ENCODE measurements around the gene GNE.
"Not testable (repeated sequence)": the region's sequence is repeated elsewhere in the genome, so short reads cannot be mapped to it uniquely, and the experiment has no call there.

The GNE gene

DNA sequence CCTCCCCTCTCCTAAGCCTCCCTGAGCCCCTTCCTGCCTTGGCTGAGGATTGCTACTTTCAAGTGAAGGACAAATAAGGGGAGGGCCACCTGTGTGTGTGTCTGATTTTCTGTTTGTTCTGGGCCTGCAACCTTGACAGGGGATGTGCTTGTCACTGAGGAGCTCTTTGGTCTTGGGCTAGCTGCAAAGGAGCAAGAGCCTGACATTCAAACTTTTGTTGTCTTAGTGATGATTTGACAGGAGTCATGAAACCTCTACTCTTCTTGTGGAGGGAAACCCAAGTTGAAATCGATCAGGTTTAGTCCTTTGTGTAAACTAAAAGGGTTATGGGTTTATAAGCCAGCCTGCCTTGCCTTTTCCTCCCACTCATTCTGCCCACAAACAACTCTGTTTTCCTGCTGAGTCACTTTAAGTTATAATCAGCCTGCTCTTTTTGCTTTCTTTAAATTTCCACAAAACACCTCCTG lies 50.7 kb downstream of the GNE start:
- no peak for DNase-seq

DNA sequence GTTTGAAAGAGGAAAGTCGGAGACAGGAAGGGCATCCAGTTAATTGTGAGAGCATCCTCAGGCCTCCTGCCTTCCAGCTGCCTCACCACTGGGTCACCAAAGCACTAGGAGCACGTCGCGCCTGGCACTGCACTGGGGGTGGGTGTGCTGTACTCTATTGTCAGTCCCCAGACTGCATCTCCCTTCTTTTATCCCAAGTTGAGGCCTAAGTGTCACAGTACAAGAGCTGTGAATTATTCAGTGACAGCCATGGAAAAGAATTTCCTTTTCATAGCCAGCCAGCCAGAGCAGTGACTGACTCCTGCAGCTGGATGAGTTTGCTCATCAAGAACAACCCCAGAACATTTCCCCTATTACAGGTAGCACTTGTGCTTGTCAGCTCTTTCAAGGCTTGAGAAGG lies 51.2 kb downstream of the GNE start:
- no peak for DNase-seq

DNA sequence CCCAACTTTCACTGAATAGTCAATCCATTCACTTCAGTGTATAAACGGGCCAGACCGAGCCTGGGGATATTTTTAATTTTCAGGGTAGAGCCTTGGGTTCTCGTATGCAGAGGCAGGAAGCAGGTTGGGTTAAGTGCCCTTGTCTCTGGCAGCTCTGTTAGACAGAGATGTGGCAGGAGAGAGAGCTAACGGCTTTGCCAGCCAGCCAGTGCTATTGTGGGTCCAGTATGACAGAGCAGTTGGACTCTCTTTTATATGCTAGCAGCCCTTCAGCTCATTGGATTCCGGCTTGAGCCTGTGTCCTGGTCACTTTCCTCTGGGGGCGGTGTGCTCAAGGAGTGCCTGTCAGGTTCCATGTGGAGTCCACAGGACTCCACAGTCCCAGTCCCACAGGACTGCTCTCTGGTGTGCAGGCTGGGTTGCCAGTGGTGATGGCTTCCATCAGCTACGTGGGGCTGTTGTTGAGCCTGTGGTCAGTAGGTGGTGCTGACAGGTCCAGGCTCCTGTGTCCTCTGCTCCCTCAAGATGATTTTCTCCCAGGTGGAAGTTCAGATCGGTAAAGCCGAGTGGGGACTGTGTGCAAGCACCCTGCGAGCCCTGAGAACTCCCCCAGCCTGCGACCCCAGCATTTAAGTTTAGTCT lies 53.2 kb downstream of the GNE start:
- no peak for DNase-seq

DNA sequence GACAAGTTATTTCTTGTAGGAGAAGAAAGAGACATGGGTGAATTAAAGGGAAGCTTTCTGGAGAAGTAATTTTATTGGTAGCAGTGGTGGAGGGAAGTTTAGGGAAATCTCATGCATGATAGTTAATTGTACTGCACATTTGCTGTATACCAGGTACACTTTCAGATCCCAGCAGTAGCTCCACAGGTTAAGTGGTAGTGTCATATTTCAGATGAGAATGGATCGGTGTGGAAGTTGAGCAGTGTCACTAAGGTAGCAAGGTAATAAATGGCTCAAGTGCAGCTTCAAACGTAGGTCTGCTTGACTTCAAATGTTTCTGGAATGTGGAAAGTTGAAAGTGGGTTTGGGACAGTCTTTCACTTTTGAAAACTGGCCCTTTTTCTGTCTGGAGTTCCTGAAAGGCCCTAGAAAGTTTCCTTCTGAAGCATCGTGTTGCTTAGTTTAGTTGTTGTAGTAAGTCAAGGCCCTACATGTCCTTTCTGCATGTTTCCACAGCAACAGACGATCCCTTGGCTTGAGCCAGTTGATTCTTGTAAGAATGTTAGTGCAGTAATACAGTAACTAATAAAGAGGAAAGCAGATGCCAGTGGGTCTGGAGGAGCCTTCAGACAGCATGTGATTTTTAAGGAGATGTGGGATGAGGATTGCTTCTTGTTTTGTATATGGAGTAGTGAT lies 63.8 kb downstream of the GNE start:
- DNase-seq = no peak

DNA sequence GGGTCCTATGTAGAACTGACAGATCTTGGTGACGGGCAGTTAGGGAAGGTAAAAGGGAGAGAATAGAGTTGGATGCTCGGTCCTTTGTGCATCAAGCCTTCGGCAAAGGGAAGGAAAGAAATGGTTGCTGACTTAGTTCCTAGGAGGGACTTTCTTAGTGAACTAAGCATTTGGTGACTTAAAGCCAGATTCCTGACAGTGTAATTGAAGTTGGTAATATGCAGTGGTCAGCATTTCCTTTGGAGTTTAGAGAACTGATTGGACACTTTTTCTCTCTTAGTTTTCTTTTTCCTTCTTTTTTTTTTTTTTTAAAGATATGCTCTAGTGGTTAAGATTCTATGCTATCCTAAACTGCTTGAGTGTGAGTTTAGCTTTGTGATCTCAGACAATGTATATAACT lies 65.2 kb downstream of the GNE start:
- no peak for DNase-seq

DNA sequence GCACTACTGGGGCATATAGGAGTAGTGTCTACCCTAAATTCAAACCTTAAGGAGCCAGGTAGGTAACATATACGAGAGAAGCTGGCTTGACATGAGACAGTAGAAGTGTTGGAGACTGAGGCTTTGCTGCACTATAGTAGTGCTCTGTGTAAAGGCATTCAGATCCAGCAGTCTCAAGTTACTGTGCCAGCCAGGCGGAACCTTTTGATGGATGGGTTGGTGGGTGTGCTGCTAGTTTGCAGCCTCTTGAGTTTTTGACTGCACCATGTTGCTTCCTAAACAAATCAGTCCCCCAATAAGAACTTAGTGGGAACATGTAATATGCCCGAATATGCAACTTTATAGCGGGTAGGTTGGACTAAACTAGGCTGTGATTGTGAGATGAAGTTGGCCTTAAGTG lies 66.1 kb downstream of the GNE start:
- DNase-seq = no peak

DNA sequence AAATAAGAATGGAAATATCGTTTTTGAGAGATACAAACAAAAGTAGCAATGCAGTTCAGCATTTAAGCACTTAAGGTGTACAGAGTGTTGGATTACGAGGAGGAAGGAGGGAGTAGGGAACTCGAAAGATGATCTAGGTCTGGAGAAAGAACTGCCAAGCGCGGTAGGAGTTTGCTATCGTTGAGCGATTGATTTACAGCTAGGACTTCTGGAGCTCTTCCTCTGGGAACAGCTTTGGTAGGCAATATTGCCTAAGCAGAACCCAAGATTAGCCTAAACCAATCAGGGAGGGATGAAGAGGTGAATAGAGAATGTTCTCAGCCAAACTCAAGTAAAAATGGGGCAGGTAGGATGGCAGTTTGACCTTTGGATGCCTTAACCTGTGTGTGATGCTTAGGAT lies 66.6 kb downstream of the GNE start:
- no peak for DNase-seq

DNA sequence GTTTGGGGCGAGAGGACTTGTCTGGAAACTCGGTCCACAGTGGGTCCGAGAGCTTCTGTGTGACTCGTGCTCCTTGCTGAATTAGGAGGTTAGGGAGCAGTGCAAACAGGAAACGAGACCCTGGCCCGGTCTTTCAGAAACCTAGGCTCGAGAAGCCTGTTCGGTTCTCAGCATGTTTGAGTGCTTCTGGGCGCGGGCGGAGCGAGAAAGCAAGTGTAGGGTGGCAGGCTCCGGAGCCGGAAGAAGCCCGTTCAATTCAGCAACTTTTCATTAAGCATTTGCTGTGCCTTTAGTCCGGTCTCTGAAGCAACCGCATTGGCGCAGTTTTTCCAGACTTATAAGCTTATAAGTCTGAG lies 67.0 kb downstream of the GNE start:
- peak; percentile 40 to 43 for DNase-seq

DNA sequence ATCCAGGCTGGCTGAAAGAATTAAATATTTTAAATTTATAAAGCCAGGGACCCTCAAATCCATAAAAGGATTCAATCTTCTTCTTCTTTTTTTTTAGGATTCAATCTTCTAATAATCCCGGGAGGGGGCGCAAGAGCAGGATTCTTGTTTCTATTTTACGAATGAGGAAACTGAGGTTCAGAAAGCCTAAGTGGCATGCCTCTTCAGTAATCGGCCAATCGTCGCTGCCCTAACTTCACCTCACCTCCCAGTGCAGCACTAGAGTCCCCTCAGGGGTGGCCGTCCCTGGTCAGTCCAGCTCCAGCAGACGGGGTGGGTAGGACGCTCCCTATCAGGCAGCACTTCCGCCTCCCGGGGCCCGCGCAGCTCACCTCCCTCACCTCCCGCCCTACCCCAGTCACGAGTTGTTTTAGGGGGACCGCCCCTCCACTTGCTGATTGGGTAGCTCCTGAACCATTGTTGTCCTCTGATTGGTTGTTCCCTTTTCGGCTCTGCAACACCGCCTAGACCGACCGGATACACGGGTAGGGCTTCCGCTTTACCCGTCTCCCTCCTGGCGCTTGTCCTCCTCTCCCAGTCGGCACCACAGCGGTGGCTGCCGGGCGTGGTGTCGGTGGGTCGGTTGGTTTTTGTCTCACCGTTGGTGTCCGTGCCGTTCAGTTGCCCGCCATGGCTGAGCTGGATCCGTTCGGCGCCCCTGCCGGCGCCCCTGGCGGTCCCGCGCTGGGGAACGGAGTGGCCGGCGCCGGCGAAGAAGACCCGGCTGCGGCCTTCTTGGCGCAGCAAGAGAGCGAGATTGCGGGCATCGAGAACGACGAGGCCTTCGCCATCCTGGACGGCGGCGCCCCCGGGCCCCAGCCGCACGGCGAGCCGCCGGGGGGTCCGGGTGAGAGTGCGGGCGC lies 67.6 kb downstream of the GNE start, which contains the start of gene CLTA:
CLTA (plus strand) TSS at position 534 of the 902 bp plus-strand sequence; CDS start at position 670, 136 bp downstream.
- DNase-seq = peak; percentile 85 to 94

DNA sequence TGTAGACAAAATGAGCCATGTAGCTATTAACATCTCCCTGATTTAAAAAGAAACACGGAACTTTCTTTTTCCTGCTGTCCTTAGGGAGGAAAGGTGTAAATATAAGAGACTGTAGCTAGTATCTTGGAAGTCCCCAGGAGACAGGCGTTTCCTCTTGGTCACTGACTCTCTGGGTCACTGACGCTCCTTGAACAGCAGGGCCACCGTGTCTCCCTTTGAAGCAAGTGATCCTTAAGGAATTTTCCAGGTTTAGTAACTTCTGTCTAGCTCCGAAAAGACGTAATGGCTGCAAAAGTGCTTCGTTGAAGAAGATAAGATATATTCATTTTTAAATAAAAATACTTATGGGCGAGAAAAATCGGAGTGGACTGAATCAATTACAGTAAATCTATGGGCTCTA lies 68.3 kb downstream of the GNE start:
- DNase-seq = no peak

DNA sequence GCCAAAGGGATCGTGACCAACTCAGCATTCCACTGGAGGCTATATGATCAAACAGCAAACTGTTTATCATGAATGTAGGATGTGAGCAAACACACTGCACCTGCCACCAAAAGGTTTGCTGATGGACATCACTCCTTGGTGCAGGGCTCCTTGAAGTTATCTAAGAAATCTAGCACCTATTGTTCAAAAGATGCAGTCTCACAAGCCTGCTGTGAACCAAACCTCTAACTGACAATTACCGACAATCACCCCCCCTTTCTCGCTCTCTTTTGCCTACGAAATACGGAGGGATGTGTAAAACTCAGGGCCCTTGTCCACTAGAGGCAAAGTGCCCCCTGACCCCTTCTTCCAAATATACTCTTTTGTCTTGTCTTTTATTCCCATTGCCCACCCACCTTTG lies 70.0 kb downstream of the GNE start:
- no peak for DNase-seq

DNA sequence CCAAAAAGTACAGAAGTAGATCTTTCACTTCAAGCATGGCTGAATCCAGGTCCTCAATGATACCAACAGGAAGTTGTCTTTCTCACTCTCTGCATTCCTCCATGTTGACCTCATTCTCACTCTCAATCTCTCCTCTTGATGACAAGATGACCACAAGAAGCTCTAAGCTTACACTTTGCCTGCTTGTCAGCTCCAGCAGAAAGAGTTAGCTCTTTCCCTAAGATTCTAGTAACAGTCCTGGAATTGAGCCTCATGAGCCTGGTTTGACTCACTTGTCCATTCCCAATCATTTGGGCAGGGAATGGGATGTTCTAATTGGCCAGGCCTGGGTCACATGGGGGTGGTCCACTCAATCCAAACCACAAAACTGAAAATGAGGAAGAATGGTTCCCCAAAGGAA lies 70.8 kb downstream of the GNE start:
- DNase-seq = no peak

DNA sequence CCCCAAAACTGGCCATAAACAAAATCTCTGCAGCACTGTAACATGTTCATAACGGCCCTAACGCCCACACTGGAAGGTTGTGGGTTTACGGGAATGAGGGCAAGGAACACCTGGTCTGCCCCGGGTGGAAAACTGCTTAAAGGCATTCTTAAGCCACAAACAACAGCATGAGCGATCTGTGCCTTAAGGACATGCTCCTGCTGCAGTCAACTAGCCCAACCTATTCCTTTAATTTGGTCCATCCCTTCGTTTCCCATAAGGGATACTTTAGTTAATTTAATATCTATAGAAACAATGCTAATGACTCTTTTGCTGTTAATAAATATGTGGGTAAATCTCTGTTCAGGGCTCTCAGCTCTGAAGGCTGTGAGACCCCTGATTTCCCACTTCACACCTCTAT lies 78.0 kb downstream of the GNE start:
- DNase-seq = not testable (repeated sequence)

DNA sequence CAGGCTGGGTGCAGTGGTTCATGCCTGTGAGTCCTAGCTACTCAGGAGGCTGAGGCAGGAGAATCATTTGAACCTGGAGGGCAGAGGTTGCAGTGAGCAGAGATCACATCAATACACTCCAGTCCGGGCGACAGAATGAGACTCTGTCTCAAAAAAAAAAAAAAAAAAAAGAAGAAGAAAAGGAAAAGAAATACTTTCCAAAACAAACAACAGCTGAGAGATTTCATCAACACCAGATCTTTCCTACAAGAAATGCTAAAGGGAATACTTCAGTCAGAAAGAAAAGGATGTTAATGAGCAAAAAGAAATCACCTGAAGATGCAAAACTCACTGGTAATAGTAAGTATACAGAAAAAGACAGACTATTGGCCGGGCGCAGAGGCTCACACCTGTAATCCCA lies 80.7 kb downstream of the GNE start:
- DNase-seq = no peak

DNA sequence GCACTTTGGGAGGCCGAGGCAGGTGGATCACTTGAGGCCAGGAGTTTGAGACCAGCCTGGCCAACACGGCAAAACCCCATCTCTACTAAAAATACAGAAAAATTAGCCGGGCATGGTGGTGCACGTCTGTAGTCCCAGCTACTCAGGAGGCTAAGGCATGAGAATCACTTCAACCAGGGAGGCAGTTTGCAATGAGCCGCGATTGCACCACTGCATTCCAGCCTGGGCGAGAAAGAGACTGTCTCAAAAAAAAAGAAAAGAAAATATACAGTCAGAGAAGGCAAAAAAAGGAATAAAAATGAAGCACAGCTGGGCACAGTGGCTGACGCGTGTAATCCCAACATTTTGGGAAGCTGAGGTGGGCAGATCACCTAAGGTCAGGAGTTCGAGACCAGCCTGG lies 81.8 kb downstream of the GNE start:
- DNase-seq = not testable (repeated sequence)

DNA sequence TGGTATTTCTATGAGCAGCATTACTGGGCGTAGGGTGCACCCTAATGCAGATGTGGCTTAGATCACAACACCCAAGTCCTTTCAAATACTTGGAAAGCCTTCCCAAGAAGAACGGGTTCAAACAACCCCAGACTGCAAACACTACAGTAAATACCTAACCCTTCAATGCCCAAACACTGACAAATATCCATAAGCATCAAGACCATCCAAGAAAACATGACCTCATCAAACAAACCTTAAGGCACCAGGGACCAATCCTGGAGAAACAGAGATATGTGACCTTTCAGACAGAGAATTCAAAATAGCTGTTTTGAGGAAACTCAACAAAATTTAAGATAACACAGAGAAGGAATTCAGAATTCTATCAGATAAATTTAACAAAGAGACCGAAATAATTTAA lies 83.0 kb downstream of the GNE start:
- not testable (repeated sequence) for DNase-seq

DNA sequence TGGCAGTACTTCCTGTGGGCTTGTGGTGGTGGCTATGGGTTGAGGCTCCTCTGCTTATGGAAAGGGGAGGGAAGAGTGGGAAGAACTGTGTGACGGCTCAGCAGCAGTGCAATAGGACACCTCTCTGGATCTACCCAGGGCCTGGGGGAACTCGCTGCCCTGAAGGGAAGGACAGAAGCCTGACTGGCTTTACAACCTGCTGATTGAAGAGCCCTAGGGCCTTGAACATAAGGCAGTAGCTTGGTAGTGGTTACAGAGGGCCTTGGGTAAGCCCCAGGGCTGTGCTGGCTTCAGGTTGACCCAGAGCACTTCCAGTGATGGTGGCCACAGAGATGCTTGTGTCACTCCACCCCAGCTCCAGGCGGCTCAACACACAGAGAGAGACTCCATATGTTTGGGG lies 83.5 kb downstream of the GNE start:
- no peak for DNase-seq

DNA sequence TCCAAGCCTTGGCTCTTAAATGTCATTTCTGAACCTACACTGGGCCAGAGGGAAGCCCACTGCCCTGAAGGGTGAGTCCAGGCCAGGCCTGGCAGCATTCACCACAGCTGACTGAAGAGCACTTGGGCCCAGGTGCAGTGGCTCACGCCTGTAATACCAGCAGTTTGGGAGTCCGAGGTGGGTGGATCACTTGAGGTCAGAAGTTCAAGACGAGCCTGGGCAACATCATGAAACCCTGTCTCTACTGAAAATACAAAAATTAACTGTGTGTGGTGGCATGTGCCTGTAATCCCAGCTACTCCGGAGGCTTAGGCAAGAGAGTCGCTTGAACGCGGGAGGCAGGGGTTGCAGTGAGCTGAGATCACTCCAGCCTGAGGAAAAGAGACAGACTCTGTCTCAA lies 84.0 kb downstream of the GNE start:
- DNase-seq = no peak

DNA sequence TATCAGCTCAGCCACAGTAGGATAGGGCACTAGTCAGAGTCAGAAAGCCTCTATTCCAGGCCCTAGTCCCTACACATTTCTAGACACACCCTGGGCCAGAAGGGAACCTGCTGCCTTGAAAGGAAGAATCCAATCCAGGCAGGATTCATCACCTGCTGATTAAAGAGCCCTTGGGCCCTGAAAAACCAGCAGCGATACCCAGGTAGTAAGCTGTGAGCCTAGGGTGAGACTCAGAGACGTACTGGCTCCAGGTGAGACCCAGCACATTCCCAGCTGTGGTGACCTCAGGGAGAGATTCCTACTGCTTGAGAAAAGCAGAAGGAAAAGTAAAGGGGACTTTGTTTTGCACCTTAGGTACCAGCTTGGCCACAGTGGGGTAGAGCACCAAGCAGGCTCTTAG lies 84.4 kb downstream of the GNE start:
- DNase-seq = no peak

DNA sequence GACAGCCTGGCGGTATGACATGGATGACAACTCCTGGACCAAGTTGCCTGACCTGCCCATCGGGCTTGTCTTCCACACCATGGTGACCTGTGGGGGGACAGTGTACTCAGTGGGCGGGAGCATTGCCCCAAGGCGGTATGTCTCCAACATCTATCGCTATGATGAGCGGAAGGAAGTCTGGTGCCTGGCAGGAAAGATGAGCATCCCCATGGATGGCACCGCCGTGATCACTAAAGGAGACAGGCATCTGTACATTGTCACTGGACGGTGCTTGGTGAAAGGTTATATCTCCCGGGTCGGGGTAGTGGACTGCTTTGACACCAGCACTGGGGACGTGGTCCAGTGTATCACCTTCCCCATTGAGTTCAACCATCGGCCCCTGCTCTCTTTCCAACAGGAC lies 87.7 kb downstream of the GNE start:
- DNase-seq = no peak

DNA sequence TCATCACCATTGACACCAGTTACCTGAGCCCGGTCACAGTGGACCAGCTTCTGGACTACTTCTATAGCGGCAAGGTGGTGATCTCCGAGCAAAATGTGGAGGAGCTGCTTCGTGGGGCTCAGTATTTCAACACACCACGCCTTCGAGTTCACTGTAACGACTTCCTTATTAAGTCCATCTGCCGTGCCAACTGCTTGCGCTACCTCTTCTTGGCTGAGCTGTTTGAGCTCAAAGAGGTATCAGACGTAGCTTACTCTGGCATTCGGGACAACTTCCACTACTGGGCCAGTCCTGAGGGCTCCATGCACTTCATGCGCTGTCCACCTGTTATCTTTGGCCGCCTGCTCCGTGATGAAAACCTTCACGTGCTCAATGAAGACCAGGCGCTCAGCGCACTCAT lies 88.5 kb downstream of the GNE start:
- no peak for DNase-seq

DNA sequence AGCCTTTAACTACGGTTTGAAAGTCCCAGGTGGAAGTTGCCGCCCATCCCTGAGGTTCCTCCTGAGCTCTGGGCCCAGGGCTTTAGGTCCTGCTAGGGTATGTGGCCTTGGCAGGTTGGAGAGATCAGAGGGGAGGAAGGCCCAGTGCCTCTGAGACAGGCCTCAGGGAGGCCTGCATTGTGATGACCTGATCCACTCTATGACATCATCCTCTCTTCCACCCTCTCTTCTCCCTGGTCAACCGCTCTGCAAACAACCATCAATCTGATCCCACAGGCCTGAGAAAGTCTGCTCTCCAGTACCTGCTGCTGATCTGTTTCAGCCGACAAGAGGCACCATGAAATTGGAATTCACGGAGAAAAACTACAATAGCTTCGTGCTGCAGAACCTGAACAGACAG lies 89.1 kb downstream of the GNE start, which contains the start of gene CCIN:
CCIN (plus strand) TSS at position 223 of the 400 bp plus-strand sequence; CDS start at position 338, 115 bp downstream.
- DNase-seq = no peak

DNA sequence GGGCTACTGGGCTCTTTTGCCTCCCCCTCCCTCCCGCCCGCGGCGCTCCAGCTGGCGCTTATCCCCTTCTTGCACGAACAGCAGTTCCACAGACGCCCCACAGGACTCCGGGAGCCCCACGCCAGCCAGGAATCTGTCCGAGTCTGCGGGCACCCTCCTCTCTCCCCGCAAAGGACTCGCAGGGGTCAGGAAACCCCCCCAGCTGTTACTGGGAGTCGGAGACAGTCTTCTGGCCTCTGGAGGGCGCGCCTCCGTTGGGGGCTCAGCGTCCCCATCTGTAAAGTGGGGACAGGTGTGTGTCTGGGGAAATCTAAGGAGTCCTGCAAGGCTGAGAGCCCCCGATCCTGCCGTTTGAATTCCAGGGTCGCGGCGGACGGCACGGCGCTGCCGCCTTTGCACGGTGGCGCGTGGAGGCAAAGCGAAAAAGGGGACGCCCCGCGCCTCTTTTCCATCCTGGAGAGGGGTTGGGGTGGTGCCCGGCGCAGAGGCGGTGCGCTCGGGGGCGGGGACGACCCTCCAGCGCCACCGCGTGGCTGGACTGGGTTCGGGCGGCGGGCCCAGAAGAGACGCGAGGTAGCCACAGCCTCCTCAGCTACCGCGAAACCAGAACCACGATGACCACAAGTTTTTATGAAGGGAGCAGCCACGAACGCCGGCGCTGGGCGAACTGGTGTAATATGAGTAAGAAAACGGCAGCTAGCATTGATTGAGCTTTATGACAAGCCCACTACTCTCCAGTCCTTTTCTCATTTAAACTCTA lies 91.9 kb downstream of the GNE start:
- peak; percentile 71 to 81 for DNase-seq

All from stimulated activated CD4-positive, alpha-beta T cell treated with anti-CD3 and anti-CD28 coated beads, Interleukin-4, amount 100 ng/mL, for 4 hours (primary cell).